ENCODE data around the gene ARMC9.

- TF ChIP-seq CTCF (IDR thresholded peaks at IDR 0.05): no peak
- no peak for TF ChIP-seq POLR2AphosphoS5 (IDR thresholded peaks at IDR 0.05; ENCODE audit: low read depth, low read length)
- TF ChIP-seq SIN3A (IDR thresholded peaks at IDR 0.05; ENCODE audit: borderline replicate concordance, insufficient read depth, low read depth, low read length): no peak
- no peak for TF ChIP-seq REST (IDR thresholded peaks at IDR 0.05; ENCODE audit: insufficient read depth in 1 of 2, low read depth in 2 of 2, low read length in 1 of 2)
Measured at GRCh38 chr2:231380991-231381847, 182.8 kb downstream of the ARMC9 start.
